C4-2B (cell line): ENCODE results near the gene KHDRBS2.

Experiments used
- H3K27ac ChIP-seq: fragments of 450-650 bp; 2 replicates; pipeline ENCODE4 v1.5.1; 2017
- ZFX ChIP-seq: fragments of 450-650 bp; IDR thresholded peaks from 2 replicates; pipeline ENCODE4 v1.6.1; 2017
- TF ChIP-seq, protein P1 (sequence below): fragments of 450-650 bp; conservative IDR thresholded peaks from 2 replicates; pipeline ENCODE4 v1.5.1; 2017; ENCODE audit warnings: mild to moderate bottlenecking

The KHDRBS2 gene

DNA sequence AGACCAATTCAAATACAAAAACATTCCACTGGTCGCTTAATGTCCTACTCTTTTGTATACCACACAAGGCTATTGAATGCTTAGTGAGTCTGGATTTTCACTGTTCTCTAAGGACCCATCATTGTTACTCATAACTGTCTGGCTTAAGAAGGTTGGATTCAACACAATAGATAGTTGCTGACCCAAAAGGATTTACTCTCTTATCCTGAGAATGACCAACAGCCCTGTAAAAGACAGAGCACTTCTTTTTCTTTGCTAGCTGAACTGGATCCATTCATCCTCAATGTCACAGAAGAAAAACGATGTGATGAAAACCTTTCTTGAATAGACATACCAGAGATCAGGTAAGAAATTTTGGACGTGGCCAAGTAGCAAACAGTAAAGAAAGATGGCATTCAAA lies 645.6 kb downstream of the KHDRBS2 start:
- TF ChIP-seq ZFX = no peak
- TF ChIP-seq, protein P1, sequence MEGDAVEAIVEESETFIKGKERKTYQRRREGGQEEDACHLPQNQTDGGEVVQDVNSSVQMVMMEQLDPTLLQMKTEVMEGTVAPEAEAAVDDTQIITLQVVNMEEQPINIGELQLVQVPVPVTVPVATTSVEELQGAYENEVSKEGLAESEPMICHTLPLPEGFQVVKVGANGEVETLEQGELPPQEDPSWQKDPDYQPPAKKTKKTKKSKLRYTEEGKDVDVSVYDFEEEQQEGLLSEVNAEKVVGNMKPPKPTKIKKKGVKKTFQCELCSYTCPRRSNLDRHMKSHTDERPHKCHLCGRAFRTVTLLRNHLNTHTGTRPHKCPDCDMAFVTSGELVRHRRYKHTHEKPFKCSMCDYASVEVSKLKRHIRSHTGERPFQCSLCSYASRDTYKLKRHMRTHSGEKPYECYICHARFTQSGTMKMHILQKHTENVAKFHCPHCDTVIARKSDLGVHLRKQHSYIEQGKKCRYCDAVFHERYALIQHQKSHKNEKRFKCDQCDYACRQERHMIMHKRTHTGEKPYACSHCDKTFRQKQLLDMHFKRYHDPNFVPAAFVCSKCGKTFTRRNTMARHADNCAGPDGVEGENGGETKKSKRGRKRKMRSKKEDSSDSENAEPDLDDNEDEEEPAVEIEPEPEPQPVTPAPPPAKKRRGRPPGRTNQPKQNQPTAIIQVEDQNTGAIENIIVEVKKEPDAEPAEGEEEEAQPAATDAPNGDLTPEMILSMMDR = no peak
- no peak overlapping the region for H3K27ac ChIP-seq
